H1 (cell line): Measurements from ENCODE around the gene GPATCH11. TPM values are rescaled to one million over a fixed set of nuclear protein-coding genes. Genes with fewer than 3 reads are reported as not detected.

Experiments used
- CTCF ChIA-PET: fragments of 300-600 bp; sonication (Branson Sonifier 250); formaldehyde crosslinking; loops from one replicate; lab custom pipeline; 2021; ENCODE audit not compliant: partially characterized antibody; lab: Charles Lee
- POLR2A ChIA-PET: fragments of 300-600 bp; sonication (Branson Sonifier 250); formaldehyde crosslinking; loops from one replicate; lab custom pipeline; 2021; ENCODE audit warnings: inconsistent platforms; ENCODE audit not compliant: partially characterized antibody; lab: Charles Lee
- DNase-seq, 2 experiments: peaks; one replicate each; pipeline versions ENCODE4 v3.0.0 to v3.0.0-alpha.2; 2010 to 2022; ENCODE audit warnings: low spot score in 2 of 2, low read depth in 1 of 2, mixed read lengths in 1 of 2
- FAIRE-seq: peaks from 2 replicates; lab custom pipeline; 2011; peaks lifted over from hg19 to GRCh38; lab: Jason Lieb, UNC
- H2AFZ ChIP-seq: 2 replicates; pipeline ENCODE4 v1.8.1; 2012; ENCODE audit warnings: low read length, inconsistent platforms
- H2AK5ac ChIP-seq: 2 replicates; pipeline ENCODE4 v1.6.1; 2013; ENCODE audit warnings: low read depth, low read length
- H2BK120ac ChIP-seq: replicated peaks from 2 replicates; pipeline ENCODE3; 2013; ENCODE audit warnings: low read depth, low read length, inconsistent platforms
- H2BK12ac ChIP-seq: 2 replicates; pipeline ENCODE4 v1.6.1; 2013; ENCODE audit warnings: low read depth, low read length
- H2BK15ac ChIP-seq: 2 replicates; pipeline ENCODE4 v1.6.1; 2013; ENCODE audit warnings: low read length
- H2BK20ac ChIP-seq: 2 replicates; pipeline ENCODE4 v1.6.1; 2013; ENCODE audit warnings: low read length
- H2BK5ac ChIP-seq: 2 replicates; pipeline ENCODE4 v1.6.1; 2013; ENCODE audit warnings: low read depth, low read length
- H3K14ac ChIP-seq: 2 replicates; pipeline ENCODE4 v1.6.1; 2013; ENCODE audit warnings: inconsistent platforms; ENCODE audit not compliant: insufficient read length
- H3K18ac ChIP-seq: 2 replicates; pipeline ENCODE4 v1.6.1; 2013; ENCODE audit warnings: low read length; ENCODE audit errors: extremely low read depth
- H3K23ac ChIP-seq: 2 replicates; pipeline ENCODE4 v1.6.1; 2013; ENCODE audit warnings: inconsistent platforms; ENCODE audit not compliant: insufficient read length
- H3K23me2 ChIP-seq: 2 replicates; pipeline ENCODE4 v1.6.1; 2013; ENCODE audit warnings: low read depth, low read length
- H3K27ac ChIP-seq: 2 replicates; pipeline ENCODE4 v1.6.1; 2011; ENCODE audit warnings: low read depth, low read length, inconsistent platforms
- H3K27me3 ChIP-seq, 4 experiments: replicated peaks in 1 of 4; 1 replicate in 1 of 4; 2 replicates in 3 of 4; pipeline versions ENCODE4 v1.6.1 to v1.8.1; 2011 to 2013; ENCODE audit warnings: low read length in 3 of 4, mild to moderate bottlenecking in 3 of 4, inconsistent platforms in 2 of 4, mixed read lengths in 2 of 4, moderate library complexity in 1 of 4; ENCODE audit not compliant: control insufficient read depth in 3 of 4, insufficient read depth in 3 of 4; ENCODE audit errors: extremely low read depth in 1 of 4
- H3K36me3 ChIP-seq, 4 experiments: 2 replicates each; pipeline versions ENCODE4 v1.6.1 to v1.8.1; 2011 to 2013; ENCODE audit warnings: mild to moderate bottlenecking in 4 of 4, low read length in 3 of 4, moderate library complexity in 2 of 4, control low read depth in 1 of 4, inconsistent platforms in 1 of 4; ENCODE audit not compliant: insufficient read depth in 4 of 4, control insufficient read depth in 2 of 4
- H3K4ac ChIP-seq: replicated peaks from 2 replicates; pipeline ENCODE3; 2013; ENCODE audit warnings: low read length, low read depth, mixed read lengths, inconsistent platforms; ENCODE audit not compliant: insufficient read length
- H3K4me1 ChIP-seq, 4 experiments: replicated peaks in 1 of 4; 1 replicate in 1 of 4; 2 replicates in 3 of 4; pipeline versions ENCODE4 v1.6.1 to v1.8.1; 2011 to 2013; ENCODE audit warnings: low read length in 3 of 4, inconsistent platforms in 2 of 4, mixed read lengths in 1 of 4; ENCODE audit not compliant: insufficient read depth in 4 of 4, control insufficient read depth in 3 of 4
- H3K4me2 ChIP-seq, 2 experiments: 2 replicates each; pipeline versions ENCODE4 v1.6.1 to v1.8.1; 2011 to 2013; ENCODE audit warnings: low read depth in 2 of 2, low read length in 2 of 2, control low read depth in 1 of 2, inconsistent platforms in 1 of 2, mild to moderate bottlenecking in 1 of 2; ENCODE audit not compliant: insufficient read depth in 1 of 2
- H3K4me3 ChIP-seq, 4 experiments: fragments of 200-600, 300-600 bp in 1 of 4; sonication (generic), shearing (Covaris generic), sonication (Bioruptor Twin) in 1 of 4; 2 replicates each; pipeline versions ENCODE4 v1.5.1 to v1.8.1; 2011 to 2016; ENCODE audit warnings: low read length in 4 of 4, low read depth in 3 of 4, control low read depth in 2 of 4, inconsistent platforms in 2 of 4, mild to moderate bottlenecking in 2 of 4, mixed read lengths in 1 of 4, moderate library complexity in 1 of 4; ENCODE audit not compliant: insufficient read depth in 2 of 4; ENCODE audit errors: extremely low read depth in 1 of 4
- H3K56ac ChIP-seq: replicated peaks from 2 replicates; pipeline ENCODE3; 2013; ENCODE audit warnings: low read depth, mild to moderate bottlenecking, mixed read lengths, low read length, inconsistent platforms; ENCODE audit not compliant: insufficient read length
- H3K79me1 ChIP-seq: 2 replicates; pipeline ENCODE4 v1.6.1; 2013; ENCODE audit warnings: low read depth, low read length, control low read depth
- H3K79me2 ChIP-seq, 2 experiments: 2 replicates each; pipeline versions ENCODE4 v1.6.1 to v1.8.1; 2012 to 2013; ENCODE audit warnings: low read length in 2 of 2, mild to moderate bottlenecking in 2 of 2, inconsistent platforms in 1 of 2; ENCODE audit not compliant: insufficient read depth in 2 of 2, control insufficient read depth in 1 of 2
- H3K9ac ChIP-seq, 4 experiments: replicated peaks in 1 of 4; 1 replicate in 1 of 4; 2 replicates in 3 of 4; pipeline versions ENCODE4 v1.6.1 to v1.8.1; 2011 to 2013; ENCODE audit warnings: low read depth in 3 of 4, low read length in 3 of 4, control low read depth in 2 of 4, mild to moderate bottlenecking in 2 of 4, moderate library complexity in 2 of 4, inconsistent platforms in 1 of 4; ENCODE audit errors: extremely low read depth in 1 of 4
- H3K9me3 ChIP-seq, 2 experiments: 2 replicates each; pipeline versions ENCODE4 v1.6.1 to v1.8.1; 2012 to 2013; ENCODE audit warnings: mild to moderate bottlenecking in 2 of 2, moderate library complexity in 2 of 2, control low read depth in 1 of 2, inconsistent platforms in 1 of 2, low read depth in 1 of 2, low read length in 1 of 2, mixed read lengths in 1 of 2; ENCODE audit not compliant: insufficient read depth in 2 of 2
- H4K20me1 ChIP-seq, 2 experiments: replicated peaks in 1 of 2; 2 replicates each; pipeline versions ENCODE3 to v1.8.1; 2011 to 2013; ENCODE audit warnings: inconsistent platforms in 2 of 2, low read length in 2 of 2, mild to moderate bottlenecking in 1 of 2; ENCODE audit not compliant: insufficient read depth in 2 of 2, control insufficient read depth in 1 of 2
- H4K5ac ChIP-seq: 2 replicates; pipeline ENCODE4 v1.6.1; 2013; ENCODE audit warnings: low read length, low read depth, mixed read lengths, inconsistent platforms; ENCODE audit not compliant: insufficient read length
- H4K8ac ChIP-seq: 2 replicates; pipeline ENCODE4 v1.8.0; 2013; ENCODE audit warnings: mild to moderate bottlenecking, moderate library complexity, low read length, inconsistent platforms; ENCODE audit not compliant: insufficient read depth; ENCODE audit errors: extremely low read depth
- H4K91ac ChIP-seq: replicated peaks from 2 replicates; pipeline ENCODE3; 2013; ENCODE audit warnings: low read length, mixed read lengths, inconsistent platforms; ENCODE audit not compliant: insufficient read length
- RNF2 ChIP-seq: fragments of 200-900, 300-1000 bp; sonication (generic); IDR thresholded peaks from 2 replicates; pipeline ENCODE4 v1.7.1; 2016; ENCODE audit warnings: borderline replicate concordance, low read depth, mild to moderate bottlenecking, antibody characterized with exemption, low read length; ENCODE audit not compliant: poor library complexity, severe bottlenecking; ENCODE audit errors: missing control alignments
- TAF1 ChIP-seq: IDR thresholded peaks from 2 replicates; pipeline ENCODE4 v1.6.1; 2011; ENCODE audit warnings: mild to moderate bottlenecking, low read depth, low read length
- WGBS, 2 experiments: shearing (Covaris generic) in 1 of 2; methylation state at CpG; one replicate each; pipeline versions ENCODE4 v1.1.6 to v1.1.7; 2013 to 2015; ENCODE audit warnings: low lambda C conversion rate in 2 of 2, mixed read lengths in 2 of 2, inconsistent platforms in 1 of 2, low coverage in 1 of 2, missing lambda C conversion rate in 1 of 2; ENCODE audit not compliant: insufficient replicate concordance in 2 of 2, insufficient coverage in 1 of 2, insufficient read length in 1 of 2; ENCODE audit errors: extremely low coverage in 1 of 2, missing lambda C conversion rate in 1 of 2; 5-methylcytosine and 5-hydroxymethylcytosine counted together
- polyA plus RNA-seq, 7 experiments: library from polyadenylated mRNA; depleted of rRNA in 3 of 7; stranded (reverse) in 5 of 7; unstranded in 2 of 7; fragments of >200 nt in 5 of 7; fragments of 200-250 nt in 2 of 7; gene quantifications; 1 replicate in 5 of 7; 2 replicates in 1 of 7; 4 replicates in 1 of 7; pipeline versions ENCODE4 v1.2.1 to v1.2.3, GENCODE V29; 2011 to 2013; ENCODE audit warnings: missing spikeins in 2 of 7, mixed read lengths in 2 of 7
- total RNA-seq: library from RNA; stranded (reverse); fragmentation: NEBNext Ultra II Directional; extraction: Animal tissue kit (Norgen Biotek cat#: 25700); gene quantifications from 2 replicates; pipeline ENCODE4 v1.2.1, GENCODE V29; 2021

The GPATCH11 gene
- total and polyA plus RNA-seq, 2 of the 8 experiments (the other 6 are each of a cell fraction or from before 2014, with no cell fraction given): 0.60 to 3.4 TPM

DNA sequence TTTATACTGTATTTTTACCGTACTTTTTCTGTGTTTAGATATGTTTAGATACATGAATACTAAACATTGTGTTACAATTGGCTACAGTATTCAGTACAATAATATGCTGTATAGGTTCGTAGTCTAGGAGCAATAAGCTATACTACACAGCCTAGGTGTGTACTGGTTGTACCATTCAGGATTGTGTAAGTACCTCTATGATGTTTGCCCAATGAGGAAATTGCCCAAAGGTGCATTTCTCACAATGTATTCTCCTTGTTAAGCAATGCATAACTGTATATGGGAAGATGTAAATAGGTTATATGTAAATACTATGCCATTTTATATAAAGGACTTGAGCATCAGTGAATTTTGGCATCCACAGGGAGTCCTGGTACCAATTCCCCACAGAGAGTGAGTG, 61.7 kb downstream of the GPATCH11 start:
- H4K91ac ChIP-seq: no peak overlapping the region
- CTCF ChIA-PET: interaction anchor here (0.9 to 1.4 kb wide), 2 partner anchors 12 to 22 kb away, joined by 3 read pairs; no protein-coding TSS in a partner anchor
- no peak overlapping the region for H2BK12ac ChIP-seq
- FAIRE-seq (no peak), DNase-seq (no peak)
- TF ChIP-seq TAF1: no peak
- TF ChIP-seq RNF2: no peak
- no peak overlapping the region for H4K8ac ChIP-seq
- no peak overlapping the region for H3K4me2 ChIP-seq
- WGBS, 2 experiments: 94% methylated on average over 2 of the region's 2 CpGs; no CpG with 5 or more reads in 1 of the 2 experiments
- H3K23me2 ChIP-seq: no peaks in the 10 kb centered on the region
- H3K9me3 ChIP-seq: no peaks in the 10 kb centered on the region
- no peaks in the 10 kb centered on the region; a peak in 1 of 7 replicates for H3K4me1 ChIP-seq
- POLR2A ChIA-PET: no interaction called here
- H3K79me1 ChIP-seq: peaks cover 2% of the 10 kb centered on the region; the same call in 1 of the 2 replicates
- no peak overlapping the region for H3K4ac ChIP-seq
- H2BK5ac ChIP-seq: no peak overlapping the region
- H3K4me3 ChIP-seq: no peak overlapping the region
- peaks cover 0 to 15% of the 10 kb centered on the region in 2 experiments; a peak in 2 of 4 replicates for H3K79me2 ChIP-seq
- no peak overlapping the region for H2AFZ ChIP-seq
- H2BK15ac ChIP-seq: no peak overlapping the region
- no peak overlapping the region for H2BK120ac ChIP-seq
- no peak overlapping the region for H3K14ac ChIP-seq
- H4K5ac ChIP-seq: no peak overlapping the region
- no peaks in the 10 kb centered on the region for H3K27me3 ChIP-seq
- no peaks in the 10 kb centered on the region for H4K20me1 ChIP-seq
- H3K18ac ChIP-seq: no peak overlapping the region
- no peak overlapping the region for H3K27ac ChIP-seq
- no peak overlapping the region for H3K23ac ChIP-seq
- no peak overlapping the region for H2AK5ac ChIP-seq
- H3K9ac ChIP-seq: no peak overlapping the region
- no peak overlapping the region for H3K56ac ChIP-seq
- no peak overlapping the region for H2BK20ac ChIP-seq
- H3K36me3 ChIP-seq: peaks cover 12 to 34% (median 19%) of the 10 kb centered on the region in 4 experiments
